Activated B cell treated with CpG ODN at 0.5 μM for 24 hours (primary cell): Measurements from ENCODE around the gene JUNB. TPM values are rescaled to one million over a fixed set of nuclear protein-coding genes. Genes with fewer than 3 reads are reported as not detected.

Experiments
- ATAC-seq: fragments of 200-7000 bp; cut with Tn5 transposase; one replicate; pipeline ENCODE4 v1.10.0; 2021; ENCODE audit warnings: low read depth, mild to moderate bottlenecking, moderate library complexity
- CTCF ChIA-PET: fragments of 350-600 bp; sonication (Branson Sonifier 250); formaldehyde crosslinking; loops from one replicate; lab custom pipeline; 2021; ENCODE audit warnings: antibody characterized with exemption; lab: Charles Lee
- POLR2A ChIA-PET: fragments of 350-600 bp; sonication (Branson Sonifier 250); formaldehyde crosslinking; loops from one replicate; lab custom pipeline; 2021; ENCODE audit warnings: antibody characterized with exemption; lab: Charles Lee
- DNase-seq: peaks from one replicate; pipeline ENCODE4 v3.0.0; 2022
- H3K27ac Mint-ChIP-seq: one replicate; pipeline ENCODE4 v1.8.0; 2020; ENCODE audit warnings: mixed read lengths
- H3K27me3 Mint-ChIP-seq: one replicate; pipeline ENCODE4 v1.8.0; 2021; ENCODE audit warnings: mixed read lengths
- H3K36me3 Mint-ChIP-seq: one replicate; pipeline ENCODE4 v1.8.0; 2021; ENCODE audit warnings: low read depth, mixed read lengths
- H3K4me1 Mint-ChIP-seq: one replicate; pipeline ENCODE4 v1.8.0; 2021; ENCODE audit warnings: mixed read lengths
- H3K4me3 Mint-ChIP-seq: one replicate; pipeline ENCODE4 v1.8.0; 2020; ENCODE audit warnings: mild to moderate bottlenecking, mixed read lengths
- H3K9me3 Mint-ChIP-seq: one replicate; pipeline ENCODE4 v1.8.0; 2020; ENCODE audit warnings: mixed read lengths
- CTCF ChIP-seq: fragments of 200-600 bp; IDR thresholded peaks from one replicate; pipeline ENCODE4 v1.8.0; 2022; ENCODE audit warnings: antibody characterized with exemption, mild to moderate bottlenecking
- intact Hi-C: fragments of 100-400 bp; cut with micrococcal nuclease; formaldehyde crosslinking; loops from one replicate; pipeline ENCODE4 v1.15.1; 2024
- total RNA-seq: library from RNA; stranded (reverse); gene quantifications from 2 replicates; pipeline ENCODE4 v1.2.3, GENCODE V29; 2022

JUNB gene
- total RNA-seq, 1 donor from 2014 or later = 132 TPM

- Mint-ChIP-seq H3K27me3 (peaks cover 21% of the 10 kb centered on the region), H3K27ac (no peak overlapping the region), H3K4me1 (peaks cover 5% of the 10 kb centered on the region), H3K36me3 (peaks cover 24% of the 10 kb centered on the region), H3K4me3 (no peak overlapping the region), H3K9me3 (no peaks in the 10 kb centered on the region)
- TF ChIP-seq CTCF = no peak
- CTCF ChIA-PET = interaction anchor here (2.1 kb wide), 1 partner anchor 12 kb away, joined by 4 read pairs; no protein-coding TSS in a partner anchor
- ATAC-seq (no peak), DNase-seq (no peak)
- POLR2A ChIA-PET = no interaction called here
- intact Hi-C loops = no loop called here
Observed at GRCh38 chr19:12750851-12751250, 40.4 kb upstream of the JUNB start.

GRCh38 chr19:12751635-12752034, 39.7 kb upstream of the JUNB start, which contains the start of gene BEST2:
Gene BEST2, plus strand, starts transcription at chr19:12751791. Its CDS starts 802 bp downstream, at chr19:12752593.
- Mint-ChIP-seq H3K27me3 (peaks cover 26% of the 10 kb centered on the region), H3K9me3 (no peaks in the 10 kb centered on the region), H3K27ac (no peak within 1 kb of the TSS), H3K4me1 (peaks cover 5% of the 10 kb centered on the region), H3K4me3 (no peak within 1 kb of the TSS), H3K36me3 (peaks cover 17% of the 10 kb centered on the region)
- ATAC-seq (no peak), DNase-seq (no peak)
- ChIA-PET POLR2A (no interaction called here), CTCF (interaction anchor here (2.1 kb wide), 1 partner anchor 11 kb away, joined by 4 read pairs; no protein-coding TSS in a partner anchor)
- TF ChIP-seq CTCF = no peak
- intact Hi-C loops = no loop called here

- Mint-ChIP-seq H3K36me3 (peaks cover 12% of the 10 kb centered on the region), H3K9me3 (no peaks in the 10 kb centered on the region), H3K27me3 (peaks cover 26% of the 10 kb centered on the region), H3K4me3 (no peak overlapping the region), H3K27ac (no peak overlapping the region), H3K4me1 (peaks cover 5% of the 10 kb centered on the region)
- intact Hi-C loops = no loop called here
- ATAC-seq (no peak), DNase-seq (no peak)
- CTCF ChIA-PET = interaction anchor here (2.1 kb wide), 1 partner anchor 11 kb away, joined by 4 read pairs; no protein-coding TSS in a partner anchor
- POLR2A ChIA-PET = interaction anchor here (1.0 kb wide), 1 partner anchor 37 kb away, joined by 3 read pairs; no protein-coding TSS in a partner anchor
- TF ChIP-seq CTCF = no peak
Observed at GRCh38 chr19:12752056-12752781, 39.1 kb upstream of the JUNB start.

GRCh38 chr19:12754465-12755196, 36.7 kb upstream of the JUNB start:
- DNase-seq (no peak), ATAC-seq (no peak)
- H3K4me3 Mint-ChIP-seq = no peak overlapping the region
- no peaks in the 10 kb centered on the region for H3K9me3 Mint-ChIP-seq
- H3K27me3 Mint-ChIP-seq = peaks cover 30% of the 10 kb centered on the region
- intact Hi-C loops = no loop called here
- no peak overlapping the region for H3K27ac Mint-ChIP-seq
- CTCF ChIA-PET = interaction anchor here (0.7 to 1.3 kb wide), 2 partner anchors 38 to 40 kb away, joined by 4 read pairs; no protein-coding TSS in a partner anchor
- no peak for TF ChIP-seq CTCF
- H3K36me3 Mint-ChIP-seq = no peaks in the 10 kb centered on the region
- POLR2A ChIA-PET = no interaction called here
- peaks cover 10% of the 10 kb centered on the region for H3K4me1 Mint-ChIP-seq
